Muscle layer of colon (tissue), 2 donors: Measurements from ENCODE around the gene SPZ1.
"Not testable (repeated sequence)": the region's sequence is repeated elsewhere in the genome, so short reads cannot be mapped to it uniquely, and the experiment has no call there.

Experiments used
- H3K27ac ChIP-seq: one replicate; pipeline ENCODE4 v1.7.0; 2013; ENCODE audit warnings: low read depth, mild to moderate bottlenecking, low read length, moderate library complexity
- H3K27me3 ChIP-seq, 2 donors: one replicate each; pipeline ENCODE4 v1.7.0; 2013; ENCODE audit warnings: low read length in 2 of 2, mild to moderate bottlenecking in 2 of 2; ENCODE audit not compliant: insufficient read depth in 2 of 2, control insufficient read depth in 1 of 2
- H3K36me3 ChIP-seq: one replicate; pipeline ENCODE4 v1.7.0; 2013; ENCODE audit warnings: mild to moderate bottlenecking, low read length; ENCODE audit not compliant: insufficient read depth
- H3K4me1 ChIP-seq: one replicate; pipeline ENCODE4 v1.7.0; 2013; ENCODE audit warnings: mild to moderate bottlenecking, low read length; ENCODE audit not compliant: insufficient read depth
- H3K4me3 ChIP-seq, 2 donors: one replicate each; pipeline ENCODE4 v1.7.0; 2013; ENCODE audit warnings: low read length in 2 of 2, low read depth in 1 of 2, mild to moderate bottlenecking in 1 of 2, moderate library complexity in 1 of 2
- H3K9ac ChIP-seq: one replicate; pipeline ENCODE4 v1.7.0; 2013; ENCODE audit warnings: low read length
- H3K9me3 ChIP-seq: one replicate; pipeline ENCODE4 v1.7.0; 2013; ENCODE audit warnings: mild to moderate bottlenecking, low read length
- donor health status: abdominal sarcoma.
- donor health status: Adenocarcinoma of cecum.

SPZ1 gene

DNA sequence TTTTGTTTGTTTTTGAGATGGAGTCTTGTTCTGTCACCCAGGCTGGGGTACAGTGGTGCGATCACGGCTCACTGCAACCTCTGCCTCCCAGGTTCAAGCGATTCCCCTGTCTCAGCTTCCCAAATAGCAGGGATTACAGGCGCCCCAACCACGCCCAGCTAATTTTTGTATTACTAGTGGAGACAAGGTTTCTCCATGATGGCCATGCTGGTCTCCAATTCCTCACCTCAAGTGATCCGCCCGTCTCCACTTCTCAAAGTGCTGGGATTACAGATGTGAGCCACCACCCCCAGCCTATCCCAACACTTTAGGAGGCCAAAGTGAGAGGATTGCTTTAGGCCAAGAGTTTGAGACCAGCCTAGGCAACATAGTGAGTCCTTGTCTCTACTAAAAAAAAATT is 19.3 kb downstream of the SPZ1 start:
- Histone ChIP-seq H3K36me3 (no peaks in the 10 kb centered on the region), H3K4me3 (no peak overlapping the region), H3K4me1 (no peaks in the 10 kb centered on the region), H3K27ac (no peak overlapping the region), H3K27me3 (no peaks in the 10 kb centered on the region), H3K9me3 (no peaks in the 10 kb centered on the region), H3K9ac (no peak overlapping the region)

DNA sequence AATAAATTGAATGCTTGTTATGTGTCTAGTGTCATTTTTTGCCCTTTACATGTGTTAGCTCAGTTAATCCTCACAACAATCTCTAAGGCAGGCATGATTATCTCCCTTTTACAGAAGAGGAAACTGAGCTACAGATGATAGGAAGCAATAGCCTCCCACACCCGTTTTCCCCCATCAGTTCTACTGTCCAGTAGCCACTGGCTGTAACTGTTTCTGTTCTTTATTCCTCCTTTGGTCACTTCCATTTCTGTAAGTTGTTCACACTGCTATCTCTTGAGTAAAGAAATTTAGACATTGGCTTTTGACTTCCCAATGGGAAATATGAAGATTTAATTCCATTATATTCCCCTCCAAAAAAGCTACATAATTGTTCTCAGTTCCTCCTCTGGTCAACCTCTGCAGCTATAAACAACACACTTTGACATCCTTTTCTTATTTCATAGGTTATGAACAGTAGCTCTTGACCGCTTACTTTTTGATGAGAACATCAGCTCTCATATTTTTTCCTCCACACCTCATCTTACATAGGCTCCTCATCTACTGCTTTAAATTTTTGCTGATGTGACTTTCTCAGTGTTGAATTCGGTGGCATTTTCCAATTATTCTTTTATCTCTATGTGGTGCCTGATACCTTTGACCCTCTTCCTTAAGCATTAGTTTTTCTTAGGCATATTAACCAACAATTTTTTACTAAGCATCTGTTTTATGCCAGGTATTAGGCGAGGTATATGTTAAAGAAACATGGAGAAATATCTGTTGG is 21.4 kb downstream of the SPZ1 start:
- Histone ChIP-seq H3K9me3 (no peaks in the 10 kb centered on the region), H3K27ac (no peak overlapping the region), H3K36me3 (no peaks in the 10 kb centered on the region), H3K4me3 (no peak overlapping the region), H3K4me1 (no peaks in the 10 kb centered on the region), H3K9ac (no peak overlapping the region), H3K27me3 (no peaks in the 10 kb centered on the region)

DNA sequence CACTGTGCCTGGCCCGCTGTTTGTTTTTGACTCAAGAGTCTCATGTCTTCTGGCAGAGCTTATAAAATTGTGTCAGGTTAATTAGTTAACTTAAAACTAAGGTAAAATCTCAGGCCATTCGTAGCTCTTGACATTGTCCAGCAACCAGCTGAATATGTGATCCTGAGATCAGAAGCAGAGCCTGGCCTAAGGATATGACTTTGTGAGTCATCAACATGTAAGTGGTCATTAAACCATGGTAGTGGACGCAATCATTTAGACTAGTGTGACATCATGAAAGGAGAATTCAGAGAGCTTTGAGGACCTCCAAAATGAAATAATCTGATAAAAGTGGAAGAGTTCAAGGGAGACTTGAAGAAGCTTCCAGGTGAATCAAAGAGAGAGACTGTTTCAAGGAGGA is 23.3 kb downstream of the SPZ1 start:
- Histone ChIP-seq H3K4me3 (no peak overlapping the region), H3K27me3 (no peaks in the 10 kb centered on the region), H3K4me1 (no peaks in the 10 kb centered on the region)

DNA sequence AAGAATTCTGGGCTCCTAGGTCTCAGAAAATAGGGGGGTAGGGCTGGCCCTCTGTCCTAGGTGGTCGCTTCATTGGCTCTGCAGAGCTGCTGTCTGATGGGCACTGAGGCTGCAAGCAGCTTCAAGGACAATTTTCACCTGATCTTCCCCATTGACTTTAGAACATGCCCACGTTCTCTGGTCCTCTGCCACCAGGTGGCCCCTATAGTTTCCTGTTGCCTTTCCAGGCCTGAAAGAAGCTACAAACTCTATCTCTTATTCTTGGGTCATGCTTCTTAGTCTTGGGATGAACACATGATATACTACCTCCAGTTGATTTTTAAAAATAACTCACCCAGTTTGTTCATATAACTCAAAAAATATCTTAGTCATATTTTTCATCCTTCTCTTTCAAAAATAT is 26.3 kb downstream of the SPZ1 start:
- H3K27me3 ChIP-seq, result no peaks in the 10 kb centered on the region
- no peaks in the 10 kb centered on the region for H3K9me3 ChIP-seq
- no peak overlapping the region for H3K4me3 ChIP-seq
- H3K4me1 ChIP-seq, result no peaks in the 10 kb centered on the region
- H3K9ac ChIP-seq, result no peak overlapping the region
- H3K27ac ChIP-seq, result no peak overlapping the region
- no peaks in the 10 kb centered on the region for H3K36me3 ChIP-seq

More for the DNA sequence above, 23.3 kb downstream of the SPZ1 start:
- Histone ChIP-seq H3K27ac (no peak overlapping the region), H3K36me3 (no peaks in the 10 kb centered on the region), H3K9ac (no peak overlapping the region), H3K9me3 (no peaks in the 10 kb centered on the region)

DNA sequence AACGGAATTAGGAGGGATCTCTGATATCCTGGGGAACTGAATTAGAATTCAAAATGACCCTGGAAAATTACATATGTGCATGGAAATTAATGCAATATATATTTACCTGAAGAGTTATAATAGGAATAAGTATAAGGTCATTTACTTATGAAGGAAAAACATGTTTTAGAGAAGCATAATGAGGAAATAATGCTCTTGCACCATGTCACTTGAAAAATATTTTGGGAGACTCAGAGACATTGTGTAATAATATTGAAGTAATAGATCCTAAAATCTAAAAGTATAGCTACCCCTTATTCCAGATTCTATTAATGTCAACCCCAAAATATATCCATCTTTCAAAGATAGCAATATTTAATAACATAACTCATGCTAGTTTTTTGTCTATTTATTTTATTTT is 28.4 kb downstream of the SPZ1 start:
- Histone ChIP-seq H3K36me3 (no peaks in the 10 kb centered on the region), H3K9ac (no peak overlapping the region), H3K9me3 (no peaks in the 10 kb centered on the region), H3K27me3 (no peaks in the 10 kb centered on the region), H3K4me3 (no peak overlapping the region), H3K27ac (no peak overlapping the region), H3K4me1 (no peaks in the 10 kb centered on the region)

DNA sequence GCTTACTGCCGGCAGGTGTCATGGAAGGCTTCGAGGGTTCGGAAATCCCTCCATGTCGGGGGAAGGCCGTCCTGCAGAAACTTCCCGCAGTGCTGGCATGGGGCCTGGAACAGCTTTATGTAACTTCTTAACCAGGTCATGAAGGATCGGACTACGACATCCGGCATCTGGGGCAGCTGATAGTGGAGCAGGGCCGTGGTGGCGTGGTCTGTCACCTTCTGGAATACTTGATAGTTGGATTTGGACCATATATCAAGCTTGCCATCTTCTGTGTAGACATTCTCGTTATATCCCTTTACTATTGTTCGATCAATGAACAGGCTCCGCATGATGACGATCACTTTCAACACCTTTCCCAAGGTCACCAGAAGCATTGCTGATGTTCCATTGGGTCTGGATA is 31.2 kb downstream of the SPZ1 start:
- H3K36me3 ChIP-seq, H3K4me1 ChIP-seq, H3K27ac ChIP-seq, H3K4me3 ChIP-seq, H3K9me3 ChIP-seq, H3K27me3 ChIP-seq, H3K9ac ChIP-seq: not testable (repeated sequence)

DNA sequence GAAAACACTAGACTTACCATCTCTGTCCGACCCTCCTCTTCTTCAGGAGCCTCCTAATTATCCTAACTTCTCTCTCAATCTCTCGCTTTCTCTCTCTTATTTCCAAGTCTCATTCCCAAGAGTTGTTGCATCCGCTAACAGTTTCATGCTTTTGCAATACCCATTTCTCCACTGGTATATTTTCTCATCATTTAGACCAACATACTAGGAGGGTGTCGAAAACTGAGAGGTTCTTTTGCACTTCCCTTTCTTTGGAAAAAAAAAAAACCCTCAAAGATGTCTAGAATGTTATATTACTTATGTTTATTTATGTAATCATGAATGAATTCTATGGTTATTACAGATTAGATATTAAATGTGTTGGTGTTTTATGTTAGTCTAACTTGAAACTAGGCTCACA is 35.9 kb downstream of the SPZ1 start:
- no peak overlapping the region for H3K9ac ChIP-seq
- no peaks in the 10 kb centered on the region for H3K9me3 ChIP-seq
- no peaks in the 10 kb centered on the region for H3K36me3 ChIP-seq
- no peak overlapping the region for H3K4me3 ChIP-seq
- H3K27me3 ChIP-seq, result no peaks in the 10 kb centered on the region
- H3K27ac ChIP-seq, result no peak overlapping the region
- no peaks in the 10 kb centered on the region for H3K4me1 ChIP-seq

DNA sequence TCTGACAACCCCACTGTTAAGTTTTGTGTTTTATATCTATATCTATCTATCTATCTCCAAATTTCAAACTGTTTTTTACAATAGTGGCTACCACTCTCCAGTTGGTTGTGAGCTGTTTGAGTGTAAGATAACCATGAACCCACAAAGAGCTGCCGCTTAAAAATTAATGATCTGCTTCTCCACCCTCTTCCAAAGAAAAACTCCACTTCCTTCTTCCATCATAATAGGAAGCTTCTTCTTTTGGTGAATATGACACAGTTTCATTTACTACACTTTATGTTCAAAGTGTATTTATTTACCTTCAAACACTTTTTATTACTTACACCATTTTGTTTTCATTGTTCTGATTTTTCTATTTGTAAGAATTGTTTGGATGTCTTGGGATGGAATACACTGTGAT is 37.9 kb downstream of the SPZ1 start:
- no peak overlapping the region for H3K4me3 ChIP-seq
- H3K27me3 ChIP-seq, result no peaks in the 10 kb centered on the region
- no peak overlapping the region for H3K27ac ChIP-seq
- no peaks in the 10 kb centered on the region for H3K36me3 ChIP-seq
- no peaks in the 10 kb centered on the region for H3K4me1 ChIP-seq
- H3K9me3 ChIP-seq, result no peaks in the 10 kb centered on the region
- no peak overlapping the region for H3K9ac ChIP-seq

DNA sequence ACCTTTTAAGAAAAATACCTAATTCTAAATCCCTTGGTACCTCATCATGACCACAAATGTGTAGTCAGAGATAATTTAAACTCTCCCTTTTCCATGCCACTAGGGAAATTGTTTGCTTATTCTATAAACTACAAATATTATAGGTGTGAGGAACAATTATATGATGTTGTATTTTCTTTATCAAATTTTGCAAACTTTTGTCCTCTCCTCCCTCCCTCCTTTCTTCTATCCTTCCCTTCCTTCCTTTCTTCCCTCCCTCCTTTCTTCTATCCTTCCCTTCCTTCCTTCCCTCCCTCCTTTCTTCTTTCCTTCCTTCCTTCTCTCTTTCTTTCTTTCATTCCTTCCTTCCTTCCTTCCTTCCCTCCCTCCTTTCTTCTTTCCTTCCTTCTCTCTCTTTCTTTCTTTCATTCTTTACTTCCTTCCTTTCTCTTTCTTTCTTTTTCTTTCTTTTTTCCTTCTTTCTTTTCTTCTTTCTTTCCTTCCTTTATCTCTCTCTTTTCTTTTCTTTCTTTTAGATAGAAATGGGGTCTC is 41.2 kb downstream of the SPZ1 start:
- no peaks in the 10 kb centered on the region for H3K27me3 ChIP-seq
- no peaks in the 10 kb centered on the region for H3K9me3 ChIP-seq
- no peak overlapping the region for H3K4me3 ChIP-seq
- no peak overlapping the region for H3K27ac ChIP-seq
- no peaks in the 10 kb centered on the region for H3K36me3 ChIP-seq
- H3K4me1 ChIP-seq, result no peaks in the 10 kb centered on the region
- no peak overlapping the region for H3K9ac ChIP-seq

DNA sequence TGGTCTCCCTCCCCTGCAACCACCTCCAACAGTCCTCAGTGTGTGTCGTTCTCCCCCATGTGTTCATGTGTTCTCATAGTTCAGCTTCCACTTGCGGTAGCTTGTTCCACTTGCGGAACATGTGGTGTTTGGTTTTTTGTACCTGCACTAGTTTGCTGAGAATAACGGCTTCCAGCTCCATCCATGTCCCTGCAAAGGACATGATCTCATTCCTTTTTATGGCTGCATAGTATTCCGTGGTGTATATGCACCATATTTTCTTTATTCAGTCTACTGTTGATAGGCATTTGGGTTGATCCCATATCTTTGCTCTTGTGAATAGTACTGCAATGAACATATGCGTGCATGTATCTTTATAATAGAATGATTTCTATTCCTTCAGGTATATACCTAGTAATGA is 45.1 kb downstream of the SPZ1 start:
- Histone ChIP-seq H3K27ac (no peak overlapping the region), H3K27me3 (no peaks in the 10 kb centered on the region), H3K9ac (no peak overlapping the region), H3K36me3 (no peaks in the 10 kb centered on the region), H3K9me3 (no peaks in the 10 kb centered on the region), H3K4me1 (no peaks in the 10 kb centered on the region), H3K4me3 (no peak overlapping the region)

DNA sequence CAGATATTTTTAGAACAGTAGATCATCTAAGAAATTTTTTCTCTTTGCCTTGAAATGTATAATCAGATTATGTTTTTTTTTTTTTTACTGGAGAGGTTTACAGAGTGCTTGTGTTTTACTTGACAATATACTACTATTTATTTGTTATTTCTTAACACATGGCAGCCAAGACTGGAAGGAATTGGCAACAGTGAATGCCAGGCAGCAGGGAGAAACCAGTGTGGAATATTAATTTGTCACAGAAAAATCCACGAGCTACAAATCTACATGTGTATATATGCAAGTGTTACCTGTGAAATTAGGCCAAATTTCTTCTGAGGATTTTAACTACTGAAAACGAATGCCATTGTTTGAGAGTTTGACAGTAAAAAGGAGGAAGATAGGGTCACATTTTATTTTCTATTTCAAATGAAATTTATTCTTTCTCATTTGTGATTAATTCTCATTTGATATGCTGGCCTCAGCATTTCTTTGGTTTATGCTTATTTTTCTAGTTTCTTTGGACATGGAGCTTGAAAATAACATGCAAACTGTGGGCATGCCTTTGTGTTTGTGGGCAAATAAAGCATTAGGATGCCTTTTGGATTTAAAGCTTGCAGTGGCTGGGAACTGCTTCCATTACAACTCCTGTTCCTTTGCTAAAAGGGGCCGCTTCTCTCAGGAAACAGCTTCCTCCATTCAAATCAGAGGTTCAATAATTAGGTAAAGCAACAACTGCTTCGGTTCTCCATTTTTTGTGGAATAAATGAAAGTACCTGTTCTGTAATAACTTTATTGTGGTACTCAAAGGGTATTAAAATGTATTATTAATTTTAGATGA is 49.1 kb downstream of the SPZ1 start:
- H3K9ac ChIP-seq, result no peak overlapping the region
- no peak overlapping the region for H3K27ac ChIP-seq
- no peak overlapping the region for H3K4me3 ChIP-seq

More for the DNA sequence above, 49.1 kb downstream of the SPZ1 start:
- Histone ChIP-seq H3K9me3 (no peaks in the 10 kb centered on the region), H3K36me3 (no peaks in the 10 kb centered on the region), H3K4me1 (no peaks in the 10 kb centered on the region), H3K27me3 (no peaks in the 10 kb centered on the region)
